Mesothelial cell of epicardium (in vitro differentiated cells): ENCODE results near the gene CD63. TPM values are rescaled to one million over a fixed set of nuclear protein-coding genes. Genes with fewer than 3 reads are reported as not detected.

ENCODE experiments used
- DNase-seq, 2 experiments: peaks; one replicate each; pipeline ENCODE4 v3.0.0; 2021; ENCODE audit warnings: low spot score in 2 of 2; ENCODE audit not compliant: unreplicated experiment in 2 of 2
- H3K27ac Mint-ChIP-seq: 2 replicates; pipeline ENCODE4 v1.8.0; 2021; ENCODE audit warnings: mixed read lengths
- H3K27me3 Mint-ChIP-seq: 2 replicates; pipeline ENCODE4 v1.8.0; 2021; ENCODE audit warnings: low read depth, mixed read lengths
- H3K36me3 Mint-ChIP-seq: 2 replicates; pipeline ENCODE4 v1.8.0; 2021; ENCODE audit warnings: mixed read lengths
- H3K4me1 Mint-ChIP-seq: 2 replicates; pipeline ENCODE4 v1.8.0; 2021; ENCODE audit warnings: mixed read lengths
- H3K4me3 Mint-ChIP-seq: 2 replicates; pipeline ENCODE4 v1.8.0; 2021; ENCODE audit warnings: mild to moderate bottlenecking, moderate library complexity, mixed read lengths
- H3K9me3 Mint-ChIP-seq: 2 replicates; pipeline ENCODE4 v1.8.0; 2021; ENCODE audit warnings: mixed read lengths
- total RNA-seq: library from RNA; stranded (reverse); gene quantifications from 3 replicates; pipeline ENCODE4 v1.2.1, GENCODE V29; 2021
- TF ChIP-seq, protein P1 (sequence below): fragments of 200-600 bp; sonication (generic); IDR thresholded peaks from one replicate; pipeline ENCODE4 v1.5.0; 2021; ENCODE audit warnings: antibody characterized with exemption; ENCODE audit not compliant: unreplicated experiment

Gene CD63
- total RNA-seq, 1 donor from 2014 or later: 429 TPM

DNA sequence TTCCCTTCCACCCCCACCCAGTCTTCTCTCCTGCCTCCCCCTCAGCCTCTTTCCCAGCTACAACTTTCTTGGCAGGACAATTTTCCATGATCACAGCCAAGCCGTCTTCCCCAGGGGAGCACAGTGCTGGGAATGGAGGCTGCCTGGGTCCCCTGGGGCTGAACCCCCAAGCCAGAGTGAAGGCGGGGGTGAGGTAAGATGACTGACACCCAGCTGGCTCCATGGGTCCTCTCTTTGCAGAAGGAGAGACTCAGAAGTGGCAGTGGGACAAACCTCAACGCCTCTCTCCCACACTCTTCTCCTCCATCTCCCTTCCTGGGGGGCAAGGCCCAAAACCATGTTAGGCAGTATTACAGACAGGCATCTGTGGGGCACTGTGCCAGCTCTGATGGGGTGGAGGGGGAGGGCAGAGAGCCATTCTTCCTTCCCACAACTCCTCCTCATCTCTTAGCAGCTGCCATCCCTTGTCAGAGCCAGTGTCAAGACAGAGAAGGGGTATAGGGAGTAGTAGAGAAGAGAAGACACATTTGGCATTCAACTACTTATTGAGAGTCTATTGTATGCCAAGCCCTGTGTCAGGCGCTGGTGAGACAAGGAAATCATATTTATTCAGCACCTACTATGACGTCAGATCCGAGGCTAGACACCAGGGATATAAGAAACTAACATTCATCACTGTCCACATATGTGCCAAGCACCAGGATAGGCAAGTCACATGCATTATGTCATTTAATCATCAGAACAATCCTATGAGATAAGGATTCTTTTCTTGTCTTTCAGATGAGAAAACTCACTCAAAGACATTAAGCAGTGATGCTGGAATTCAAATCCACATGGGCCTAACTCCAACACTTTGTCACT is 24.7 kb downstream of the CD63 start:
- Mint-ChIP-seq H3K9me3 (no peaks in the 10 kb centered on the region), H3K27me3 (peaks cover 50% of the 10 kb centered on the region), H3K27ac (no peak overlapping the region), H3K4me1 (peaks cover 17% of the 10 kb centered on the region), H3K36me3 (no peaks in the 10 kb centered on the region), H3K4me3 (no peak overlapping the region)
- DNase-seq: no peak
- TF ChIP-seq, protein P1, sequence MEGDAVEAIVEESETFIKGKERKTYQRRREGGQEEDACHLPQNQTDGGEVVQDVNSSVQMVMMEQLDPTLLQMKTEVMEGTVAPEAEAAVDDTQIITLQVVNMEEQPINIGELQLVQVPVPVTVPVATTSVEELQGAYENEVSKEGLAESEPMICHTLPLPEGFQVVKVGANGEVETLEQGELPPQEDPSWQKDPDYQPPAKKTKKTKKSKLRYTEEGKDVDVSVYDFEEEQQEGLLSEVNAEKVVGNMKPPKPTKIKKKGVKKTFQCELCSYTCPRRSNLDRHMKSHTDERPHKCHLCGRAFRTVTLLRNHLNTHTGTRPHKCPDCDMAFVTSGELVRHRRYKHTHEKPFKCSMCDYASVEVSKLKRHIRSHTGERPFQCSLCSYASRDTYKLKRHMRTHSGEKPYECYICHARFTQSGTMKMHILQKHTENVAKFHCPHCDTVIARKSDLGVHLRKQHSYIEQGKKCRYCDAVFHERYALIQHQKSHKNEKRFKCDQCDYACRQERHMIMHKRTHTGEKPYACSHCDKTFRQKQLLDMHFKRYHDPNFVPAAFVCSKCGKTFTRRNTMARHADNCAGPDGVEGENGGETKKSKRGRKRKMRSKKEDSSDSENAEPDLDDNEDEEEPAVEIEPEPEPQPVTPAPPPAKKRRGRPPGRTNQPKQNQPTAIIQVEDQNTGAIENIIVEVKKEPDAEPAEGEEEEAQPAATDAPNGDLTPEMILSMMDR: no peak

DNA sequence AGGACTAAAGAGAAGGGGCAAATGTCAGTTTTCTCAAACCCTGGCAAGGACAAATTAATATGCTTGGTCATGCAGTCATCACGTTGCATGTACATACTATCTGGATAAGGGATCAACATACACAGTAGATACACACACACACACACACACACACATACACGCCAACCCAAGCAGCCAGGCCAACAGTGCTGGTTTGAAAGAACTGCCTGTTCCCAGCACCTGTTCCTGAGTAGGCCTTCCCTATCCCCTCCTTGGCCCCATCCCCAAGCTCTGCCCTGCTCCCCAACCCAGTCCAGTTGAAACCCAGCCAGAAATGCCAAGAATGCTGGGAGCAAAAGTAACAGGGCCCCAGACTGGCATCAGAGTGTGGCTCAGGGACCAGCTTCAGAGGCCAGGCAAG is 25.5 kb downstream of the CD63 start:
- H3K36me3 Mint-ChIP-seq: no peaks in the 10 kb centered on the region
- peaks cover 12% of the 10 kb centered on the region for H3K4me1 Mint-ChIP-seq
- DNase-seq: no peak
- no peak overlapping the region for H3K27ac Mint-ChIP-seq
- peaks cover 41% of the 10 kb centered on the region for H3K27me3 Mint-ChIP-seq
- no peaks in the 10 kb centered on the region for H3K9me3 Mint-ChIP-seq
- TF ChIP-seq, protein P1: no peak
- no peak overlapping the region for H3K4me3 Mint-ChIP-seq

DNA sequence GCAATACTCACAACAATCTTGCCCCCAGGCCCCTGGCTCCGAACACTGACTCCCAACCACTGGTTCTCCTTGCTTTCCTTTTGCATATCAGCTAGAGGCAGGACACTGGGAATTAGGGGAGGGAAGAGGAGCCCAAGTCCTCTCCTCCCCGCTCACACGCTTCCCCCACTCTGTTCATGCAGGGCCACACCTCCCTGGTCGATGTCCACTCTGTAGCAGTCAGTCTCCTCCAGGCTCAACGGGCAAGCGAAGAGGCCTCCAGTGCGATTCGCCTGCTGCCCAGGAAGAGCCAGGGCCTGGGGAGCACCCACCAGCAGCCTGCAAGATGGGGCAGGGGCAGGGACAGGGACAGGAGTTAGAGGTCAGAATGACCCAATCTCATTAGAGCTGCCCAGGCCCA is 25.9 kb downstream of the CD63 start:
- Mint-ChIP-seq H3K4me3 (no peak overlapping the region), H3K27me3 (peaks cover 37% of the 10 kb centered on the region), H3K36me3 (no peaks in the 10 kb centered on the region), H3K9me3 (no peaks in the 10 kb centered on the region), H3K4me1 (peaks cover 8% of the 10 kb centered on the region), H3K27ac (no peak overlapping the region)
- DNase-seq: no peak
- TF ChIP-seq, protein P1: no peak

DNA sequence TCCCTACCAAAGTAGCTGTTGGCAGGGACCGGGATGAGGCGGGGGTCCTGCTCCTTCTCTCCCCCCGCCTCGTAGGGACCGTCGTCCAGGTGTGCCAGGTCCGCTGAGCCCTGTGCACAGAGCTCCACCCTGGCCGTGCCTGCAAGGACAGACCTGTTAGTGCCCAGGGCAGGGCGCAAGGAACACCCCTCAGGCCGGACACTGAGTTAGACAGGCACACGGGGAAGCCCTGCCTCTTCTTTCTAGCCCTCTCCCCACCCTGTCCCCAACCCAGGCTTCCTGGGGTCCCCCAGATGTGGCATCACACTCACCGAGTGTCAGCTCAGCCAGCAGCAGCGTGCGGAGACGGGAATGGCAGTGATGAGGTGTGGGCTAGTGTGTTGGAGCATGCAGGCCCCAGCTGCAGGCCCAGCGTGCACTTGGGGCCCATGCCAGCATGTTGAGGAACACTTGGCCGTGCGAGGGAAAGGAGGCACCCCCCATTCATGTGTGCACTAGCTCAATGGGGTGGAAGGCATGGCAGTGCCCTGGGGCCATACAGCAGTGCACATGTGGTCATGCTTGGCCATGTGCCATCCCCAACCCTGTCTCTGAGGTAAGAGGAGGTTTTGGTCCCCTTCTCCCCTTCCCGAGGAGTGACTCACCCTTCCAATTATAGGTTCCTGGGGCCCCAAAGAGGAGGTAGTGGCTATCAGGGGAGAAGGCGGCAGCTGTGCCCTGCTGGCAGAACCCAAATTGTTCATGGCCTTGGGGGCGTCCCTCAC is 28.4 kb downstream of the CD63 start:
- TF ChIP-seq, protein P1: no peak
- Mint-ChIP-seq H3K9me3 (no peaks in the 10 kb centered on the region), H3K36me3 (no peaks in the 10 kb centered on the region), H3K4me1 (no peaks in the 10 kb centered on the region), H3K27ac (no peak overlapping the region), H3K4me3 (no peak overlapping the region), H3K27me3 (peaks cover 17% of the 10 kb centered on the region)
- DNase-seq: no peak

DNA sequence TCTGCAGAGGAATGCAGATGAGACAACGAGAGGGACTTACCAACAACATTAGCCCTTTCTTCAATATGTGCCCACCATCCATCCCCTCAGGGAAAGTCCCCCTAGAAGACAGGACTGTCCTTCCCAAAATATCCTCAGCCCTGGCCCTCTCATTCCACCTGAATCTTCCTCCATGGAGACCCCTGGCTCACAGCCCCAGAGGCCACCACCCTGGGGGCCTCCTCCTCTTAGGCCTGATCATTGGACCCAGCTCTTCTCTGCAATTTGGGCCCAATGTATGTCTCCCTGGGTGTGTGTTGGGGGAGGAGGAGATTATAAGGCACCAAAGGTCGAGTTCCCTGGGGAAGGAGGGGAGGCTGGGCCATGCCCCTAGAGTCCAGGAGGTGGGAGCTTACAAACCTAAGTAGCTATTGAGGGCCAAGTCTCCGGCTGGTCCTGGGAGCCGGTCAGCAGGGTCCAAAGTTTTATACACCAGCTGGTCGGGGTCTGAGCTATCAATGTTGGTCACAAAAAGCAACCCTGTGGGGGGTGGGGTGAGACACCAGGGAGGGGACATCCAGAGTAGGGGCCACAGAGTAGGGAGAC is 29.2 kb downstream of the CD63 start:
- Mint-ChIP-seq H3K36me3 (no peaks in the 10 kb centered on the region), H3K4me3 (no peak overlapping the region), H3K27ac (no peak overlapping the region), H3K9me3 (no peaks in the 10 kb centered on the region), H3K27me3 (peaks cover 10% of the 10 kb centered on the region), H3K4me1 (no peaks in the 10 kb centered on the region)
- TF ChIP-seq, protein P1: no peak
- no peak for DNase-seq
